Neural crest cell (in vitro differentiated cells): ENCODE data around the gene TMED6. TPM values are rescaled to one million over a fixed set of nuclear protein-coding genes. Genes with fewer than 3 reads are reported as not detected.

Source experiments
- DNase-seq: peaks from one replicate; pipeline ENCODE4 v3.0.0; 2021; ENCODE audit warnings: low read depth, mixed read lengths, low spot score
- H3K27ac Mint-ChIP-seq: one replicate; pipeline ENCODE4 v1.8.0; 2021; ENCODE audit warnings: mild to moderate bottlenecking, mixed read lengths; ENCODE audit not compliant: unreplicated experiment
- H3K27me3 Mint-ChIP-seq: 2 replicates; pipeline ENCODE4 v1.8.0; 2021; ENCODE audit warnings: low read depth, mild to moderate bottlenecking, mixed read lengths
- H3K36me3 Mint-ChIP-seq: 2 replicates; pipeline ENCODE4 v1.8.0; 2021; ENCODE audit warnings: low read depth, mild to moderate bottlenecking, mixed read lengths
- H3K4me1 Mint-ChIP-seq: 2 replicates; pipeline ENCODE4 v1.8.0; 2021; ENCODE audit warnings: mixed read lengths
- H3K4me3 Mint-ChIP-seq: one replicate; pipeline ENCODE4 v1.8.0; 2021; ENCODE audit warnings: mild to moderate bottlenecking, mixed read lengths
- H3K9me3 Mint-ChIP-seq: 2 replicates; pipeline ENCODE4 v1.8.0; 2021; ENCODE audit warnings: mixed read lengths
- CTCF ChIP-seq: fragments of 200-600 bp; sonication (generic); conservative IDR thresholded peaks from 2 replicates; pipeline ENCODE4 v1.5.0; 2021; ENCODE audit warnings: antibody characterized with exemption, mild to moderate bottlenecking
- total RNA-seq: library from RNA; stranded (reverse); gene quantifications from 2 replicates; pipeline ENCODE4 v1.2.1, GENCODE V29; 2021

The TMED6 gene
- total RNA-seq, 1 donor from 2014 or later: 0.56 TPM

- peaks cover 12% of the 10 kb centered on the region for H3K36me3 Mint-ChIP-seq
- no peak overlapping the region for H3K27ac Mint-ChIP-seq
- no peak for TF ChIP-seq CTCF
These were observed 38.1 kb downstream of the TMED6 start for GRCh38 chr16:69313469-69313868.

GRCh38 chr16:69311533-69312387 lies 39.8 kb downstream of the TMED6 start:
- peaks cover 19% of the 10 kb centered on the region for H3K4me1 Mint-ChIP-seq
- peak overlapping the region; percentile 99 for H3K4me3 Mint-ChIP-seq
- no peaks in the 10 kb centered on the region for H3K9me3 Mint-ChIP-seq
- no peak for TF ChIP-seq CTCF
- H3K36me3 Mint-ChIP-seq: peaks cover 12% of the 10 kb centered on the region
- H3K27ac Mint-ChIP-seq: peak overlapping the region; percentile 96
- peak; percentile 33 for DNase-seq
- H3K27me3 Mint-ChIP-seq: no peaks in the 10 kb centered on the region

More at GRCh38 chr16:69313469-69313868, 38.1 kb downstream of the TMED6 start:
- Mint-ChIP-seq H3K4me3 (peak overlapping the region; percentile 87), H3K9me3 (no peaks in the 10 kb centered on the region), H3K27me3 (no peaks in the 10 kb centered on the region), H3K4me1 (peaks cover 19% of the 10 kb centered on the region)
- no peak for DNase-seq

- no peaks in the 10 kb centered on the region for H3K9me3 Mint-ChIP-seq
- no peaks in the 10 kb centered on the region for H3K27me3 Mint-ChIP-seq
- peaks cover 8% of the 10 kb centered on the region for H3K36me3 Mint-ChIP-seq
- H3K4me1 Mint-ChIP-seq: peaks cover 19% of the 10 kb centered on the region
- H3K4me3 Mint-ChIP-seq: peak within 1 kb of the TSS; percentile 99
- peak within 1 kb of the TSS; percentile 96 for H3K27ac Mint-ChIP-seq
- peak; percentile 99 for DNase-seq
- peak; percentile 87 for TF ChIP-seq CTCF
These were observed 40.7 kb downstream of the TMED6 start, which contains the start of gene VPS4A for GRCh38 chr16:69310653-69311532. Gene VPS4A (plus strand): TSS chr16:69311350. CDS start chr16:69311512, 162 bp downstream.

DNA sequence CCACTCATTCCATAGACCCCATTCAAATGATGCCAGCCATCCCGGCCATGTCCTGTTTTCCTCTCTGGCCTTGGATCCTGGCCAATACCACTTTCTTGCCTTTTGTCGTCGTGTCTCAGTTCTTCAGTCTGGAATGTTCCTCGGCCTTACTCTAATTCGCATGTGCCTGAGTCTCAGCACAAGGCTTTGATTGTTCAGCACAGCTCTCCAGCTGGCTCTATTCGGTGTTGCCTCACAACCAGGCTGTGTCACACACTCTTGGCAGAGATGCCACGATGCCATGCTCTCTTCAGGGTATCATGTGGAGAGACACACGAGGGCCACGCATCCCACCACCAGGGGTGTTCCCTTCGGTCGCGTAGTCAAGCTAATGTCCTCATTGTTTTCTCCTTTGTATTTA lies 42.3 kb downstream of the TMED6 start:
- peaks cover 8% of the 10 kb centered on the region for H3K36me3 Mint-ChIP-seq
- H3K4me3 Mint-ChIP-seq: peak overlapping the region; percentile 69
- no peaks in the 10 kb centered on the region for H3K9me3 Mint-ChIP-seq
- no peak for TF ChIP-seq CTCF
- DNase-seq: no peak
- no peak overlapping the region for H3K27ac Mint-ChIP-seq
- H3K27me3 Mint-ChIP-seq: no peaks in the 10 kb centered on the region
- peaks cover 19% of the 10 kb centered on the region for H3K4me1 Mint-ChIP-seq

GRCh38 chr16:69307856-69308255 lies 43.7 kb downstream of the TMED6 start:
- Mint-ChIP-seq H3K4me3 (no peak overlapping the region), H3K4me1 (peaks cover 14% of the 10 kb centered on the region), H3K27me3 (no peaks in the 10 kb centered on the region), H3K9me3 (no peaks in the 10 kb centered on the region), H3K27ac (no peak overlapping the region), H3K36me3 (peaks cover 5% of the 10 kb centered on the region)
- TF ChIP-seq CTCF: no peak
- DNase-seq: no peak
